SK-N-SH (cell line): Measurements from ENCODE around the gene BRD1. TPM values are rescaled to one million over a fixed set of nuclear protein-coding genes. Genes with fewer than 3 reads are reported as not detected.

Experiments
- CTCF ChIA-PET: fragments of 300-600, 350-600 bp; formaldehyde crosslinking; extraction: SDS; loops from one replicate; lab custom pipeline; 2021; lab: Yijun Ruan, JAX
- POLR2A ChIA-PET: fragments of 350-600 bp; sonication (Branson Sonifier 250); formaldehyde crosslinking; extraction: SDS; loops from one replicate; lab custom pipeline; 2020; ENCODE audit warnings: antibody characterized with exemption, inconsistent platforms; lab: Yijun Ruan, JAX
- DNase-seq: peaks from one replicate; pipeline ENCODE4 v3.0.0; 2012
- H2AFZ ChIP-seq: fragments of 200-600 bp; sonication (generic); 2 replicates; pipeline ENCODE4 v1.8.1; 2016; ENCODE audit warnings: antibody characterized with exemption, mild to moderate bottlenecking, low read depth
- H3F3A ChIP-seq: fragments of 200-600 bp; sonication (generic); replicated peaks from 2 replicates; pipeline ENCODE3; 2016; ENCODE audit warnings: antibody characterized with exemption, mild to moderate bottlenecking; ENCODE audit not compliant: insufficient read depth
- H3K27ac ChIP-seq, 2 experiments: fragments of 200-500 bp in 1 of 2; fragments of 200-600 bp in 1 of 2; sonication (Bioruptor generic) in 1 of 2; sonication (generic), shearing (Covaris generic) in 1 of 2; 2 replicates each; pipeline versions ENCODE4 v1.5.1 to v1.6.1; 2014 to 2016; ENCODE audit warnings: low read depth in 2 of 2, inconsistent platforms in 1 of 2, low read length in 1 of 2, mild to moderate bottlenecking in 1 of 2, mixed read lengths in 1 of 2
- H3K27me3 ChIP-seq: fragments of 200-600 bp; sonication (generic), shearing (Covaris generic); 2 replicates; pipeline ENCODE4 v1.6.1; 2016; ENCODE audit warnings: mixed run types; ENCODE audit not compliant: insufficient read depth
- H3K36me3 ChIP-seq, 2 experiments: fragments of 200-500 bp in 1 of 2; fragments of 200-600 bp in 1 of 2; sonication (Bioruptor generic) in 1 of 2; sonication (generic) in 1 of 2; replicated peaks in 1 of 2; 2 replicates each; pipeline versions ENCODE3 to v1.5.1; 2014 to 2016; ENCODE audit warnings: low read length in 1 of 2, mild to moderate bottlenecking in 1 of 2; ENCODE audit not compliant: insufficient read depth in 2 of 2, control insufficient read depth in 1 of 2
- H3K4me1 ChIP-seq, 2 experiments: fragments of 200-500 bp in 1 of 2; fragments of 200-600 bp in 1 of 2; sonication (Bioruptor generic) in 1 of 2; sonication (generic), shearing (Covaris generic) in 1 of 2; 2 replicates each; pipeline versions ENCODE4 v1.5.1 to v1.6.1; 2014 to 2016; ENCODE audit warnings: low read depth in 1 of 2, low read length in 1 of 2, mixed run types in 1 of 2; ENCODE audit not compliant: insufficient read depth in 2 of 2, control insufficient read depth in 1 of 2
- H3K4me2 ChIP-seq: fragments of 200-600 bp; sonication (generic), shearing (Covaris generic); 2 replicates; pipeline ENCODE4 v1.6.1; 2017; ENCODE audit warnings: mixed run types
- H3K4me3 ChIP-seq, 2 experiments: fragments of 200-500 bp in 1 of 2; fragments of 200-600 bp in 1 of 2; sonication (Bioruptor generic) in 1 of 2; sonication (generic), shearing (Covaris generic) in 1 of 2; 2 replicates each; pipeline versions ENCODE4 v1.5.1 to v1.8.1; 2014 to 2016; ENCODE audit warnings: low read depth in 2 of 2, inconsistent platforms in 1 of 2, low read length in 1 of 2, mild to moderate bottlenecking in 1 of 2, mixed read lengths in 1 of 2, moderate library complexity in 1 of 2
- H3K79me2 ChIP-seq: fragments of 200-600 bp; sonication (generic); 2 replicates; pipeline ENCODE4 v1.8.1; 2017; ENCODE audit warnings: mild to moderate bottlenecking; ENCODE audit not compliant: insufficient read depth
- H3K9ac ChIP-seq: fragments of 200-600 bp; sonication (generic); 2 replicates; pipeline ENCODE4 v1.6.1; 2017; ENCODE audit warnings: mixed run types
- H3K9me2 ChIP-seq: fragments of 200-600 bp; sonication (generic); 2 replicates; pipeline ENCODE4 v1.6.1; 2017; ENCODE audit warnings: mixed run types
- H3K9me3 ChIP-seq: fragments of 200-600 bp; sonication (generic); 2 replicates; pipeline ENCODE4 v1.6.1; 2017; ENCODE audit warnings: mixed run types, mild to moderate bottlenecking, moderate library complexity
- H4K20me1 ChIP-seq: fragments of 200-600 bp; sonication (generic); 2 replicates; pipeline ENCODE4 v1.6.1; 2017; ENCODE audit warnings: mild to moderate bottlenecking, mixed run types; ENCODE audit not compliant: insufficient read depth
- ELF1 ChIP-seq: IDR thresholded peaks from 2 replicates; pipeline ENCODE4 v1.4.0; 2012
- FOXJ3 ChIP-seq: sonication (generic); formaldehyde crosslinking; IDR thresholded peaks from 2 replicates; pipeline ENCODE4 v1.5.1; 2020; ENCODE audit warnings: mild to moderate bottlenecking, missing genetic modification reagents
- FOXM1 ChIP-seq: IDR thresholded peaks from 2 replicates; pipeline ENCODE4 v1.4.0; 2012; ENCODE audit warnings: low read depth, mild to moderate bottlenecking
- GABPA ChIP-seq: IDR thresholded peaks from 2 replicates; pipeline ENCODE4 v1.4.0; 2012; ENCODE audit warnings: low read depth, mild to moderate bottlenecking
- GATA2 ChIP-seq: sonication (generic); formaldehyde crosslinking; IDR thresholded peaks from 2 replicates; pipeline ENCODE4 v1.5.0; 2020; ENCODE audit warnings: mild to moderate bottlenecking, missing genetic modification reagents
- IRF3 ChIP-seq: fragments of 150-350 bp; IDR thresholded peaks from 2 replicates; pipeline ENCODE4 v1.6.1; 2016; ENCODE audit warnings: mild to moderate bottlenecking, low read depth, low read length
- JUND ChIP-seq: IDR thresholded peaks from 2 replicates; pipeline ENCODE4 v1.4.0; 2012
- RCOR1 ChIP-seq: fragments of 150-350 bp; IDR thresholded peaks from 2 replicates; pipeline ENCODE4 v1.6.1; 2017; ENCODE audit warnings: antibody characterized with exemption, low read length
- REST ChIP-seq: IDR thresholded peaks from 2 replicates; pipeline ENCODE4 v1.6.1; 2012; ENCODE audit warnings: mild to moderate bottlenecking, low read depth, low read length, moderate library complexity
- RFX5 ChIP-seq: IDR thresholded peaks from 2 replicates; pipeline ENCODE4 v1.6.1; 2012; ENCODE audit warnings: mild to moderate bottlenecking, improper control_type of control experiment, low read length
- TAF1 ChIP-seq: IDR thresholded peaks from 2 replicates; pipeline ENCODE4 v1.6.1; 2012; ENCODE audit warnings: low read depth, mild to moderate bottlenecking, low read length, moderate library complexity, borderline replicate concordance
- TEAD4 ChIP-seq: IDR thresholded peaks from 2 replicates; pipeline ENCODE4 v1.4.0; 2012; ENCODE audit warnings: mild to moderate bottlenecking, borderline replicate concordance; ENCODE audit not compliant: insufficient read depth
- YY1 ChIP-seq: IDR thresholded peaks from 2 replicates; pipeline ENCODE4 v1.4.0; 2012; ENCODE audit warnings: low read depth, mild to moderate bottlenecking
- WGBS: methylation state at CpG from one replicate; pipeline ENCODE4 v1.1.6; 2017; ENCODE audit warnings: low lambda C conversion rate; 5-methylcytosine and 5-hydroxymethylcytosine counted together
- polyA plus RNA-seq, 3 experiments: library from polyadenylated mRNA; depleted of rRNA; stranded (reverse); fragments of >200 nt; gene quantifications; 2 replicates each; pipeline ENCODE4 v1.2.3, GENCODE V29; 2012
- TF ChIP-seq, protein P1 (sequence below): fragments of 200-600 bp; sonication (generic); IDR thresholded peaks from 2 replicates; pipeline ENCODE4 v1.6.1; 2017; ENCODE audit warnings: antibody characterized with exemption, mild to moderate bottlenecking, moderate library complexity
- TF ChIP-seq, protein P2 (sequence below): IDR thresholded peaks from 2 replicates; pipeline ENCODE4 v1.4.0; 2012; ENCODE audit warnings: low read depth, borderline replicate concordance
- TF ChIP-seq, protein P3 (sequence below): IDR thresholded peaks from 2 replicates; pipeline ENCODE4; 2012

BRD1 gene
- polyA plus RNA-seq, 1 of the 3 experiments (the other 2 are of a cell fraction): 10.3 TPM

DNA sequence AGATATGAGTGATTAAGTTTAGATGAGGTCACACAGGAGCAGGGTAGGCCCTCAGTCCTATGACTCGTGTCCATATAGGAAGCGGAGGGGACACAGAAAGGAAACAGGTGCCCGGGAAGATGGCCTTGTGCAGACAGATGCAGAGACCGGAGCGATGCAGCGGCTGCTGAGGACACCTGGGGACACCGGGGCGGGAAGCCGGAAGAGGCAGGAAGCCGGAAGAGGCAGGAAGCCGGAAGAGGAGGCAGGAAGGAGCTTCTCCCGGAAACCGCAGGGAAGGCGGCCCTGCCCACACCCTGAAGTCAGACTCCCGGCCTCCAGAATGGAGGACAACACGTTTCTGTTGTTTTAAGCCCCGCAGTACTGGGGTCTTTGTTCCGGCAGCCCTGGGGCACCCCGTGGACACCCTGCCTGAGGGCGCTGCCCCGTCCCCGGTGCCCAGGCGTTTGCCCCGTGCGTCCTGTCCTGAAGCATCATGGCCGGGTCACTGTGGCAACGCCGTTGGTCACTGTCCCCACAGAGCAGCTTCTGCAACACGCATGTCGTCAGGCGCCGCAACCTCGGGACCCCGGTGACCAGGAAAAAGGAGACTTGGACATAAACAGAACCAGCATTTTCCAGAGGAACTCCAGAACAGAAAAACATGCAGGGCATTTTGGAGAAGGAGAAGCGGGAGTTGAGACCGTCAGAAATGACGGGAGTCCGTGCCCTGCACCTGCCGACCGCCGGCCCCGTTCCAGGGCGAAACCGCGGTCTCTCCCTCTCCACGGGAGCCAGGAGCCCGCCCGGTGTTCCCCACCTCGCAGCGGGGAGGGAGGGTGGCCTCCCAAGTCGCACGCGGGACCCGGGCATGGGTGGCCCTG is 103.4 kb downstream of the BRD1 start:
- DNase-seq: peak; percentile 21
- H3K36me3 ChIP-seq: no peaks in the 10 kb centered on the region
- H2AFZ ChIP-seq: no peak overlapping the region
- H4K20me1 ChIP-seq: no peaks in the 10 kb centered on the region
- no peaks in the 10 kb centered on the region for H3F3A ChIP-seq
- ChIA-PET CTCF (interaction anchor here (0.9 to 3.3 kb wide), 14 partner anchors 10 to 419 kb away, joined by 3 to 15 read pairs (median 5); no protein-coding TSS in a partner anchor), POLR2A (no interaction called here)
- H3K4me1 ChIP-seq: peaks cover 0 to 2% of the 10 kb centered on the region in 2 experiments; a peak in 1 of 4 replicates
- no peak overlapping the region for H3K4me2 ChIP-seq
- H3K79me2 ChIP-seq: no peaks in the 10 kb centered on the region
- no peak overlapping the region for H3K27ac ChIP-seq
- 43% methylated on average over 33 of the region's 54 CpGs for WGBS
- H3K9me3 ChIP-seq: no peaks in the 10 kb centered on the region
- no peak overlapping the region for H3K4me3 ChIP-seq
- TF ChIP-seq FOXJ3 (CRISPR knock-in tag): no peak
- no peak overlapping the region for H3K9ac ChIP-seq
- H3K27me3 ChIP-seq: peaks cover 9% of the 10 kb centered on the region; the same call in 1 of the 2 replicates
- H3K9me2 ChIP-seq: no peaks in the 10 kb centered on the region

DNA sequence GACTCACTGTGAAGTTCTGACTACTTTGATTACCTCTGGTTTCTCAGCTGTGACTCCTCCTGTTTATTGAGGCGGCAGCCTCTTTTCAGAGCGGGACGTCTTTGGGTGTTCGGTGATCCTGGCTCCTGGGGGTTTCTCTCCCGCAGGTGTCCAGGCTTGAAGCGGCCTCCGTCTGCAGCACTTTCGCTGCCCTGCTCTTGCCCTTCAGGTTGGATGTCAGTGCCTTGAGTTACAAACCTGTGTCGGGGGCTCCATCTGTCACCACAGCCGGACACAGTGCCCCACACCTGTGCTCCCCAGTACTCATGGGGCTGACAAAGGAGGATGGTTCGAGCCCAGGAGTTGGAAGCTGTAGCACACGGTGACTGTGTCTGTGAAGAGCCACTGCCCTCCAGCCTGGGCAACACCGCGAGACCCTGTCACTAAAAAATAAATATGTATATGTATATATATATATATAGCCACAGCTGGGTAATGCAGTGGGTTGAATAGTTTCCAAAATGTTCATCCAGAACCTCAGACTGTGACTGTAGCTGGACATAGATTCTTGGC is 104.1 kb downstream of the BRD1 start:
- ChIA-PET POLR2A (no interaction called here), CTCF (interaction anchor here (1.0 to 3.3 kb wide), 6 partner anchors 9 to 91 kb away, joined by 3 to 15 read pairs (median 4); no protein-coding TSS in a partner anchor)
- Histone ChIP-seq H3F3A (no peaks in the 10 kb centered on the region), H3K9me2 (no peaks in the 10 kb centered on the region), H4K20me1 (no peaks in the 10 kb centered on the region), H3K4me1 (peaks cover 0 to 2% of the 10 kb centered on the region in 2 experiments; a peak in 1 of 4 replicates), H3K4me3 (no peak overlapping the region), H3K79me2 (no peaks in the 10 kb centered on the region), H3K4me2 (no peak overlapping the region), H3K36me3 (no peaks in the 10 kb centered on the region), H3K27ac (no peak overlapping the region), H3K9me3 (no peaks in the 10 kb centered on the region), H3K9ac (no peak overlapping the region), H2AFZ (no peak overlapping the region), H3K27me3 (peaks cover 9% of the 10 kb centered on the region; the same call in 1 of the 2 replicates)
- 66% methylated on average over 12 of the region's 14 CpGs for WGBS
- no peak for DNase-seq
- TF ChIP-seq ELF1 (no peak), TEAD4 (no peak), GABPA (no peak), RCOR1 (no peak), TAF1 (no peak), YY1 (no peak), GATA2 (CRISPR knock-in tag) (no peak), REST (no peak), IRF3 (no peak), RFX5 (no peak), FOXM1 (no peak), JUND (no peak)
- TF ChIP-seq, protein P1, sequence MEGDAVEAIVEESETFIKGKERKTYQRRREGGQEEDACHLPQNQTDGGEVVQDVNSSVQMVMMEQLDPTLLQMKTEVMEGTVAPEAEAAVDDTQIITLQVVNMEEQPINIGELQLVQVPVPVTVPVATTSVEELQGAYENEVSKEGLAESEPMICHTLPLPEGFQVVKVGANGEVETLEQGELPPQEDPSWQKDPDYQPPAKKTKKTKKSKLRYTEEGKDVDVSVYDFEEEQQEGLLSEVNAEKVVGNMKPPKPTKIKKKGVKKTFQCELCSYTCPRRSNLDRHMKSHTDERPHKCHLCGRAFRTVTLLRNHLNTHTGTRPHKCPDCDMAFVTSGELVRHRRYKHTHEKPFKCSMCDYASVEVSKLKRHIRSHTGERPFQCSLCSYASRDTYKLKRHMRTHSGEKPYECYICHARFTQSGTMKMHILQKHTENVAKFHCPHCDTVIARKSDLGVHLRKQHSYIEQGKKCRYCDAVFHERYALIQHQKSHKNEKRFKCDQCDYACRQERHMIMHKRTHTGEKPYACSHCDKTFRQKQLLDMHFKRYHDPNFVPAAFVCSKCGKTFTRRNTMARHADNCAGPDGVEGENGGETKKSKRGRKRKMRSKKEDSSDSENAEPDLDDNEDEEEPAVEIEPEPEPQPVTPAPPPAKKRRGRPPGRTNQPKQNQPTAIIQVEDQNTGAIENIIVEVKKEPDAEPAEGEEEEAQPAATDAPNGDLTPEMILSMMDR: no peak
- TF ChIP-seq, protein P2, sequence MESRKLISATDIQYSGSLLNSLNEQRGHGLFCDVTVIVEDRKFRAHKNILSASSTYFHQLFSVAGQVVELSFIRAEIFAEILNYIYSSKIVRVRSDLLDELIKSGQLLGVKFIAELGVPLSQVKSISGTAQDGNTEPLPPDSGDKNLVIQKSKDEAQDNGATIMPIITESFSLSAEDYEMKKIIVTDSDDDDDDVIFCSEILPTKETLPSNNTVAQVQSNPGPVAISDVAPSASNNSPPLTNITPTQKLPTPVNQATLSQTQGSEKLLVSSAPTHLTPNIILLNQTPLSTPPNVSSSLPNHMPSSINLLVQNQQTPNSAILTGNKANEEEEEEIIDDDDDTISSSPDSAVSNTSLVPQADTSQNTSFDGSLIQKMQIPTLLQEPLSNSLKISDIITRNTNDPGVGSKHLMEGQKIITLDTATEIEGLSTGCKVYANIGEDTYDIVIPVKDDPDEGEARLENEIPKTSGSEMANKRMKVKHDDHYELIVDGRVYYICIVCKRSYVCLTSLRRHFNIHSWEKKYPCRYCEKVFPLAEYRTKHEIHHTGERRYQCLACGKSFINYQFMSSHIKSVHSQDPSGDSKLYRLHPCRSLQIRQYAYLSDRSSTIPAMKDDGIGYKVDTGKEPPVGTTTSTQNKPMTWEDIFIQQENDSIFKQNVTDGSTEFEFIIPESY: no peak
- TF ChIP-seq, protein P3, sequence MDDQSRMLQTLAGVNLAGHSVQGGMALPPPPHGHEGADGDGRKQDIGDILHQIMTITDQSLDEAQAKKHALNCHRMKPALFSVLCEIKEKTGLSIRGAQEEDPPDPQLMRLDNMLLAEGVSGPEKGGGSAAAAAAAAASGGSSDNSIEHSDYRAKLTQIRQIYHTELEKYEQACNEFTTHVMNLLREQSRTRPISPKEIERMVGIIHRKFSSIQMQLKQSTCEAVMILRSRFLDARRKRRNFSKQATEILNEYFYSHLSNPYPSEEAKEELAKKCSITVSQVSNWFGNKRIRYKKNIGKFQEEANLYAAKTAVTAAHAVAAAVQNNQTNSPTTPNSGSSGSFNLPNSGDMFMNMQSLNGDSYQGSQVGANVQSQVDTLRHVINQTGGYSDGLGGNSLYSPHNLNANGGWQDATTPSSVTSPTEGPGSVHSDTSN: no peak
